Right kidney (tissue), 1 donor: ENCODE results near the gene OST4.
"Not testable (repeated sequence)": the region's sequence is repeated elsewhere in the genome, so short reads cannot be mapped to it uniquely, and the experiment has no call there.

ENCODE experiments used
- DNase-seq: peaks from one replicate; pipeline ENCODE4 v3.0.0-alpha.2; 2016

OST4 gene

DNA sequence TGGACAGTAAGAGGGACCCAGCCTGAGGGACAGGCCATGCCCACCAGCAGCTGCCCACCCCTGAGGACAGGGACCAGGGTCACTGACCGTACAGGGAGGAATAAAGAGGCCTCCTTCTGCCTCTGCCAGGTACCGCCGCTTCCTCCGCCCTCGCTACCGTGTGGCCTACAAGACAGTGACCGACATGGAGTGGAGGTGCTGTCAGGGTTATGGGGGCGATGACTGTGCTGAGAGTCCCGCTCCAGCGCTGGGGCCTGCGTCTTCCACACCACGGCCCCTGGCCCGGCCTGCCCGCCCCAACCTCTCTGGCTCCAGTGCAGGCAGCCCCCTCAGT is 9.1 kb upstream of the OST4 start:
- no peak for DNase-seq

GRCh38 chr2:27080140-27080469 is 8.7 kb upstream of the OST4 start:
- no peak for DNase-seq

GRCh38 chr2:27079233-27080139 is 8.0 kb upstream of the OST4 start:
- DNase-seq, result no peak

DNA sequence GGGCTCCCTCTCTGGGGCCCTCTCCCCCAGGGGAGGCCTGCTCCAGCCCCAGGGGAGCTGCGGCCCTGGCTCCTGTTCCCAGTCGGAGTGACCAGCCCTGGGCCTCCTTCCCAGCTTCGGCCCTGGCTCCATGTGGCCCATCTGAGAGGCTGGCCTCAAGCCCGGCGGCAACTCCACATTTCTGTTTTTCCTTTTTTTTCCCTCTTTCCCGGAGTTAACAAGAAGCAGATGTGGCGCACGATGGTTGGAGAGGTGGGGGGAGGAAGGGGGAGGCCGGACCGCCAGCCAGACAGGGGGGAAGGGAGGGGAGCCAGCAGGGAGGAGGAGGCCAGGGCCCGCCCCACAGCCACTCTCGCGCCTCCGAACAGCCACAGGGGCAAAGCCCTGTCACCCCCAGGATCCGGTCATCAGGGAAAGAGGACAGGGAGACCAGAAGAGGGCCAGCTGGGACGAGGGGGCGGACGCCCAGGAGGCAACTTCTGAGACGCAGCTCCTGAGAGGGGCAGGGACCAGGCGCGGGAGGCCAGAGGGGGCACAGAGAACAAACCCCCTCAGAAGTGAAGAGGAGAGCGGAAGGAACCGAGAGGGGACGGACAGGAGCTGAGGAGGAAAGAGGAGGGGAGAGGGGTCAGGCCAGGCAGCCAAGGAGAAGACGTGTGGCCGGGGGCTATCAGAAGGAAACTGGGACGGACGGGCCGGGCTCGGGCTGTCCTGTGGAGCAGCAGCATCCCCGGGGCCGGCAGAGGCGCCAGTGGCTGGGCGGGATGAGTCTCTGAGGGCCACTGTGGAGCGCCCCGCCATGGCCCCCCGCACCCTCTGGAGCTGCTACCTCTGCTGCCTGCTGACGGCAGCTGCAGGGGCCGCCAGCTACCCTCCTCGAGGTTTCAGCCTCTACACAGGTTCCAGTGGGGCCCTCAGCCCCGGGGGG is 7.1 kb upstream of the OST4 start, which contains the start of gene EMILIN1:
Gene EMILIN1, plus strand, starts transcription at position 349 of the 928 bp plus-strand sequence. Its CDS starts 451 bp downstream, at position 800.
- peak; percentile 78 for DNase-seq

GRCh38 chr2:27077231-27077630 is 5.8 kb upstream of the OST4 start:
- DNase-seq, result no peak

- DNase-seq, result no peak
These were observed 4.9 kb upstream of the OST4 start for GRCh38 chr2:27076323-27076722.

GRCh38 chr2:27075566-27075871 is 4.1 kb upstream of the OST4 start:
- not testable (repeated sequence) for DNase-seq

- no peak for DNase-seq
These were observed 3.5 kb upstream of the OST4 start for GRCh38 chr2:27074738-27075565.

- DNase-seq, result no peak
These were observed 2.3 kb upstream of the OST4 start for GRCh38 chr2:27073782-27074181.

- no peak for DNase-seq
These were observed 1.5 kb upstream of the OST4 start for GRCh38 chr2:27072920-27073319.

DNA sequence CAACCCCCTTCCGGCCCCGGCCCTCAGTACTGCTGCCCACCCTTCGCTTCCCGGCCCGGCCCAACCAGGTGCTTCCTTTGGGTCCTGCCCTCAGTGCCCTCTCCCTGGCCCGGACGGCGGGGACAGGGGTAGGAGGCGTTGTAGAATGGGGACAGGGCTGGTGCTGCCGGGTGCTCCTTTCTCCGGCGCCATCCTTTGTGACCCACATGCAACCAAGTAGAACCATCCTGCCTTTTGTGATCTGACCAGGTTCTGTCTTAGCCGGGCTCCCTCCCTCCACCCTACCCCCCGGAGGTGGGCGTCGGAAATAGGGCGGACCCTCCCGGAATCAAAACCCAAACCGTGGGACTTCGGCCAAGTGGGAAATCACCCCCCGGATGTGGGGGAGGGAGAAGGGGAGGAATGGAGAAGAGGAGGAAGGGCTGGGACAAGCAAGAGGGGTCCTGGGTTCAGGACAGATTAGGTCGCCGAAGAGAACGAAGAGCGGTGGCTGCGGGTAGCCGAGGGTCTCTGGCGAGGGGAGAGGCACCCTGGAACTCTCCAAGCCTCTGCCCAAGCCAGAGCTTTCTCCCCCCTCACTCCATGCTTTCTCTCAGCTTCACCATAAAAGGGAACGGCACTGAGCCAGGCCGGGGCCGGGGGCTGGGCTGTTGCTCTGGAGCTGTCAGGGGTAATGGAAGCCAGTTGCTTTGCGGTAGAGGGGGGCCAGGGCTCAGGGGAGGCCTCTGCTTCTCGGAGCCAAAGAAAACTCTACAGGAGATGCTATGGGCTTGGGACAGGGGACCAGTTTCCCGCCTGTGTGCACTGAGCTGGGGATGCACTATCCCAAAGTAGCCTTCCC is 756 bp upstream of the OST4 start:
- DNase-seq, result peak; percentile 93

GRCh38 chr2:27070653-27071276 is 689 bp downstream of the OST4 start:
- no peak for DNase-seq

- DNase-seq, result no peak
These were observed 1.4 kb downstream of the OST4 start for GRCh38 chr2:27069961-27070618.

- DNase-seq, result no peak
These were observed 2.0 kb downstream of the OST4 start for GRCh38 chr2:27069436-27069835.

- DNase-seq, result no peak
These were observed 4.1 kb downstream of the OST4 start for GRCh38 chr2:27067385-27067784.

DNA sequence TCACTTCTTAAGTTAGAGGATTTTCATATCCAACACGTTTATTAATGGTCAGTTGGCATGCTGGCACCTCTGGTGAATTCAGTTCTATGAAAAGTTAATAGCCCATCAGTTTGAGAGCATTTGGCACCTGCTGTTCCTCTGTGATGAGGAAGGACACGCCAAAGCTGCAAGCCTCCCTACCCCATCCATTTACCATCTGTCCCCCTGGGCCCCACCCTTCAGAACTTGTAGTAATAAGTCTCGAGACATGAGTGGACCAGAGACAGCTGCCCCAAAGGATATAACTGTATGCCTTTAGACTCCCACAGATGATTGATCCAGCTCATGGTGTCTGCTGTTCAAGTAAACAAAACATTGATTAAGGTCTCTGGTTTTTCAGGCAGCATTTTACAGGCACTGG is 6.3 kb downstream of the OST4 start:
- no peak for DNase-seq

GRCh38 chr2:27060323-27060722 is 11.1 kb downstream of the OST4 start:
- no peak for DNase-seq

DNA sequence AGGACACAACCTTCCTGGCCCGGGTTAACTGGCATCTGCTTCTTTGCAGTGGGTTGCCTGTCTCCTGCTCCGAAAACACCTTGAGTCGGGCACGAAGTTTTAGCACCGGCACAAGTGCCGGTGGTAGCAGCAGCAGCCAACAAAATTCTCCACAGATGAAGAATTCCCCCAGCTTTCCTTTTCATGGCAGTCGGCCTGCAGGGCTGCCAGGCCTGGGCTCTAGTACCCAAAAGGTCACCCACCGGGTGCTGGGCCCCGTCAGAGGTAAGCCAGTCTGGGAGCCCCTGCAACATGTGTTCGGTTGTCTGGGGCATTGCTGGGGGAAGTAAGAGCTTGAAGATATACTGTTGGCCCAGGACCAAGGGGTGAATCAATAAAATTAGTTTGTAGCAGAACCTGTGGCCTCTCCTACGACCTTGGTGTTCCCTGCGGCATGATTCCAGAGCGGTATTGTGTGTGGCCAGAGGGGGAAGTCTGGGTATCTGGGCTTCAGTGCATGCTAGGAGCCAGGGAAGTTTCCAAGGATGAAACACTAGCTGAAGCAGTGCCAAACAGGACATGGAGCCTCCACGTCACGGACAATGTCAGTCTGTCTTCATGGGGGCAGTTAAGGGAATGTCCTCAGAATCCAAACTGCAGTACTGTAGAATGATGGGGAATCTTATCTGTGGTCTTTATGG is 12.2 kb downstream of the OST4 start:
- no peak for DNase-seq

GRCh38 chr2:27058210-27058609 is 13.2 kb downstream of the OST4 start:
- no peak for DNase-seq

DNA sequence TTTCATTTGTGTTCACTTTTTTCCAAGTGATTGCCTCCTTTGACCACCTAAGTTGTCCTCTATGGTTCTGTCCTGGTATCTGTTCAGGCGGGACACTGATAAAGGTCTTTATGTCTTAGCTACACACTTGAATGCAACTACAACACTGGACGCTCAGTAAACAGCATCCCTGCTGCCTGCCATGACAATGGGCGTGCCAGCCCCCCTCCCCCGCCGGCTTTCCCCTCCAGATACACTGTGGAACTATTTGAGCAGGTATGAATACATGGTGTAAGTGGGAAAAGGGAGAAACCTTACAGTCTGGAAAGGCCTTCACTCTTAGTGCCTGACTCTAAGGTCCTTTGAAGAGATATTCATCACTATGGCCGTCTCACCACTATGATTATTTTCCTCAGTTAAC is 14.3 kb downstream of the OST4 start:
- no peak for DNase-seq
